Testis (tissue), 2 donors: ENCODE data around the gene SCNN1B.

Experiments
- POLR2A ChIP-seq: fragments of 450-650 bp; IDR thresholded peaks from one replicate; pipeline ENCODE4 v1.6.1; 2017; ENCODE audit warnings: antibody characterized with exemption, mild to moderate bottlenecking, moderate library complexity
- TF ChIP-seq, protein P1 (sequence below), 3 experiments: fragments of 450-650 bp in 2 of 3; fragments of 200-600 bp in 1 of 3; sonication (generic) in 1 of 3; IDR thresholded peaks; one replicate each; pipeline ENCODE4 v1.5.1; 2016 to 2019; ENCODE audit warnings: antibody characterized with exemption in 3 of 3, mild to moderate bottlenecking in 2 of 3, moderate library complexity in 1 of 3

DNA sequence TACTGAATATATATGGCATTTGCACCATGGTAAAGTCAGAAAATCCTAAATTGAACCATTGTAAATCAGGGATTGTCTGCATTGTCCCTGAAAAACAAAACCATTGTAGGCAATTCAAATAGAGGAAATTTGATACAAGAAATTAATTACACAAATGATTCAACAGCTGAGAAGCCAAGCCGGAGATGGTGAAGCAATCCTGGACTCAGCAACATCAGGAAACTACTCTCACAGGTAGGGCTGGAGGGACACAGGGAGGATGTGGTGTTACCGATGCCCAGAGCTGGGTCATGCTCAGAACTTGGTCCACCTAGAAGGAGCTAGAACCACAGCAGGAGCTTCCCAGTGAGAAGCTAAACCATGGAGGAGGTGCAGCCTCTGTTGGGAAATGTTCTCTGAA, 18.5 kb upstream of the SCNN1B start:
- TF ChIP-seq, protein P1, sequence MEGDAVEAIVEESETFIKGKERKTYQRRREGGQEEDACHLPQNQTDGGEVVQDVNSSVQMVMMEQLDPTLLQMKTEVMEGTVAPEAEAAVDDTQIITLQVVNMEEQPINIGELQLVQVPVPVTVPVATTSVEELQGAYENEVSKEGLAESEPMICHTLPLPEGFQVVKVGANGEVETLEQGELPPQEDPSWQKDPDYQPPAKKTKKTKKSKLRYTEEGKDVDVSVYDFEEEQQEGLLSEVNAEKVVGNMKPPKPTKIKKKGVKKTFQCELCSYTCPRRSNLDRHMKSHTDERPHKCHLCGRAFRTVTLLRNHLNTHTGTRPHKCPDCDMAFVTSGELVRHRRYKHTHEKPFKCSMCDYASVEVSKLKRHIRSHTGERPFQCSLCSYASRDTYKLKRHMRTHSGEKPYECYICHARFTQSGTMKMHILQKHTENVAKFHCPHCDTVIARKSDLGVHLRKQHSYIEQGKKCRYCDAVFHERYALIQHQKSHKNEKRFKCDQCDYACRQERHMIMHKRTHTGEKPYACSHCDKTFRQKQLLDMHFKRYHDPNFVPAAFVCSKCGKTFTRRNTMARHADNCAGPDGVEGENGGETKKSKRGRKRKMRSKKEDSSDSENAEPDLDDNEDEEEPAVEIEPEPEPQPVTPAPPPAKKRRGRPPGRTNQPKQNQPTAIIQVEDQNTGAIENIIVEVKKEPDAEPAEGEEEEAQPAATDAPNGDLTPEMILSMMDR (IDR thresholded peaks at IDR 0.05) = no peak
- no peak for TF ChIP-seq POLR2A
